ENCODE measurements around the gene ATP11A.

ATP11A gene

DNA sequence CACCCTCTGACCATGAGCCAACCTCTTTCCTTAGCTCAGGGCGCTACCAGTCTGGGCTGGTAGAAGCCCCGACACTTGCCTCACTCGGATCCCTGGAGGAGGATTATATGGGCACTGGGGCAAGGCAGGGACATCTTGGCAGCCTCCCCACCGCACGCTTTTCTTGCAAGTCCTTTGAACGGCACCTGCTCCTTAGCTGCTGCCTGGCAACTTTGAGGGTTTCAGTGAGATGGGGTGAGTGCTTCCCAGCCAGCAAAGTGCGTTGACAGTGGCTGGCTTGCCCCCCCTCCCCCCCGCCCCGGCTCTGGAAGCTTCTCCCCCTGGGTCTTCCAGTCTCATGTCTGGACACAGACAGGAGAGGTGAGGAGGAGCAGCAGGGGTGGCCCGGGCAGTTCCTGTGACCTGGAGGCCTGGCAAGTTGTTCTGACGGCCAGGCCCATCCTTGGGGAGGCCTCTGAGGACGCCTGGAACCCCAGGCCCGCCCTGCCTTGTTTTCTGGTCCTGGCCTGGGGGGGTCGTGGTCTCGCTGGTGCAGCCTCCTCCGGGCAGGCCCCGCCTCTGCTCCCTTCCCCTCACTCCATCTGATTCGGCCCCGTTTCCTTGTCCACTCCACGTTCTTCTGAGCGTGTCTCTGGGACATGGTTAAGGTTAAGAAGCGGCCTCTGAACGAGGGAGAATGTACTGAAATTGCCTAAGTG lies 75.2 kb downstream of the ATP11A start:
- TF ChIP-seq GATA2 (IDR thresholded peaks at IDR 0.05; ENCODE audit: low read depth, low read length): no peak
- no peak for TF ChIP-seq GATA3 (IDR thresholded peaks at IDR 0.05; ENCODE audit: low read depth, low read length)

DNA sequence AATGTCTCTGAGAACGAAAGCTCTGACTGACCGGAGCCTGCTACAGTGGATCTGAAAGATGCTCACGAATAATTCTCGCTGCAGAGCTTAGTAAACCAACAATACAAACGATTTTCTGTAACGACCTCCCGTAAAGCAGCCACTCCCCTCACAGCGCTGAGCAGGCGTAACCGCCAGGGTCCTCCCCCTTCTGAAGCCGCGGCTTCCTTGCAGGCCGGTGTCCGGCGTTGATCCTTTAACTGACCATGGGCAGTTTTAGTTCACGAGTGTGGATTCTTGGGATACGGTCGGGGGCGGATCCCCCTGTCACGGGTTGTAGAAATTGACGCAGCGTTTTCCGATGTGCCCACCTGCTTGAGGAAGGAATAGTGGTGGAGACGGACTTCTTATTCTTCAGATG lies 75.9 kb downstream of the ATP11A start:
- no peak for TF ChIP-seq GATA3 (IDR thresholded peaks at IDR 0.05; ENCODE audit: low read depth, low read length)
- TF ChIP-seq GATA2 (IDR thresholded peaks at IDR 0.05; ENCODE audit: low read depth, low read length): no peak

DNA sequence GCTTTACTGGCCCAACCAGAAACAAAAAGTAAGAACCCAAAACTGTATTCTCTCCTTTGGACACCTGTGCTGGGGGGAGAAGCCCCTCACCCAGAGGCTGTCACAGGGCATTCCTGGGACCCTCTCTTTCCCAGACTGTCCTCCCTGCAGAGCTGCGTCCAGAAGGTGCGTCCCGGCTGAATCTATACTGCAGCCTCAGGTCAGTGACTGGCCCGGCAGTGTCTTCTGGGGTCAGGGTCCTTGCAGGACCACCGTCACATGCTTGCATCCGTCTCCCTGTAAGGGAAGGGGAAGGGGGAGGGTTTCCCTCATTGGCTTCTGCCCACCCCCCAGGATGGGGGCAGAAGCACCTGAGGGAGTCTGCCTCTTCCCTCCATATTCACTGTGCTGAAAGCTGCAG lies 76.5 kb downstream of the ATP11A start:
- no peak for TF ChIP-seq GATA2 (IDR thresholded peaks at IDR 0.05; ENCODE audit: low read depth, low read length)
- TF ChIP-seq GATA3 (IDR thresholded peaks at IDR 0.05; ENCODE audit: low read depth, low read length): no peak

DNA sequence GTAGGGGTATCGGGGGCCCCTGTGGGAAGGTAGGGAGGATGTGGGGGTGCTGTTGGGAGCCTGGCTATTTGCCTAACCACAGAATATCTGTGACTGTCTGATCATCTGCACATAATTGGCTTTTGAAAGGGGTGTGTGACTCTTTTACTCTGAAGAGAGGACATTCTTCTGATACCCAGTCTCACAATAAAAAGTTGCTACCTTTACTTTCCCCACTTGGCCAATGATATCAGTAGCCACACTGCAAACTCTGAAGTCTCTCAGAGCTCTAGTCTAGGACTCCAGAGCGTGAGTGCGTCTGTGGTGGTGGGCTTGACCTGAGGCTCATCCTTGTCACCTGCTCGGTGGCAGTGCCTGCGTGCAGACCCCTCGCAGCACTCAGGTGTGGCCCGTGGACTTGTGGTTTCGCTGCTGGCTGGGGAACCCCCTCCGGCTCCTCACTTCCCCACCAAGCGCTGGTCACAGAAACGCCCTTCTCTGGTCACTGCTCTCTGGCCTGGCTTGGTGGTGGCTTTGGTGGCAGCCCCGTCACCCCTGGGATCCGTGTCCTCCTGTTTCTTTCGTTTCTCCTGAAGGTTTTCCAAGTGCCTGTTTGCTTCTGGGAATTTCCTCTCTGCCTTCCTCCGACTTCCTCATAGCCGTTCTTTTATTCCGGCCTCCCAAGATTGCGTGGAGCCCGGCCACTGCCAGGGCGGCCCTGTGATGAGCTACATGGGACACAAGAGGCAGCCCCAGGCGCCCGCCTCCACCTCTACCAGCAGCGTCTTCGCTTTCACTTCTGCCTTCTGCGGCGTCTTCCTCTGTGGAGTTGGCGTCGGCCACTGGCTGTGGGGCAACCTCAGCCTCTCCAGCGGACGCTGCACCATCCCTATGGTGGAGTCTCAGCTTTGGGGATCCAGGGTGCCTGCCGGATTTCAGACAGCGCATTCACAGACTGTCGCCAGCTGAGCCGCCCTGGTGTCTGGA lies 78.0 kb downstream of the ATP11A start:
- no peak for TF ChIP-seq GATA2 (IDR thresholded peaks at IDR 0.05; ENCODE audit: low read depth, low read length)
- TF ChIP-seq GATA3 (IDR thresholded peaks at IDR 0.05; ENCODE audit: low read depth, low read length): no peak

DNA sequence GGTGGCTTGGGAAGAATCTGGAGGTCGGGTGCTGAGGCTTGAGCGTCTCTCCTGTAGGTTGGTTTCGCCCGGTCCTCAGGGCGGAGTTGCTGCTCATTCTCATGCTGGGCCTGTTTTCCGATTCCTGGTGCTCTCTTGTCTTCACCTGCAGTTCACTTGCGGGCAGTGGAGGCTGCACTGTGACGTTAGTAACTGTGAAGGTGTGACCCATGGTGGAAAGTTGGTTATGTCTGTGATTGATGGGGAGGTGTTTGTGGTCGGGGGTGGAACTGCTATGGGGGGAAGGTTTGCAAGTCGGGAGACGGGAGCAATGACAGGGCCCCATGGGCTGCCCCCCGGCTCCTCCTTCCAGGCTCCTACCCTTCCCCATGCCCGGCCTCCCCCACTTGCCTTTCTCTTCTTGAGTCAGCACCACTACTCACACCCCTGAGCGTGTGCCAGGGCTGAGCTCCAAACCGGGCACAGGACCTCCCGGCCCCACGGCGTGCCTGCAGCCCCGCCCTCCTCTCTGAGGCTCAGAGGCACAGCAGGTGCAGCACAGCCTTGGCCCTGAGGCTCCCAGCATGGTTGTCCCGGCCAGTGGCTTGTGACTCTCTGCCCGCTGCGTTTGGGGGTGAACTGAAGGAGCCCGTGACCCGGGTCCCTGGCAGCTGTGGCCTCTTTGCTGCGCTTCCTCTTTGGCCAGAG lies 79.1 kb downstream of the ATP11A start:
- TF ChIP-seq GATA2 (IDR thresholded peaks at IDR 0.05; ENCODE audit: low read depth, low read length) (no peak), GATA3 (IDR thresholded peaks at IDR 0.05; ENCODE audit: low read depth, low read length) (no peak)

DNA sequence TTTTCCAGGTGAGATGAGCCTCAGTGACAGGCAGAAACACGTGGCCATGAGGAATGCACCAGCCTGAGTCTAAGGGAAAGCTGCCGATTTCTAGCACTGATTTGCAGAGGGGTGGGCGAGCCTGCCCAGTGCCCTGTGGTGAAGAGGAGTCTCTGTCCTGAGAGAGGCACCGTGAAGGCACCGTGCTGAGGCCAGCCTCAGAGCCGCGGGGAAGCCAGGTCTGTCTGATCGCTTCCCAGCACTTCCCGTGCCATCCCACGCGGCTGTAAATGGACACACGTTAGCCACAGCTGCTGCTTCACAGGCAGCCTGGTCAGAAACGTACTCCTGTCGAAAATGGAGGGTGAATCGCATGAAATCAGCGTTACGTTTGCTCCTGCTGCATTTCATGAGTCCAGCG lies 79.8 kb downstream of the ATP11A start:
- TF ChIP-seq GATA2 (IDR thresholded peaks at IDR 0.05; ENCODE audit: low read depth, low read length) (no peak), GATA3 (IDR thresholded peaks at IDR 0.05; ENCODE audit: low read depth, low read length) (no peak)

DNA sequence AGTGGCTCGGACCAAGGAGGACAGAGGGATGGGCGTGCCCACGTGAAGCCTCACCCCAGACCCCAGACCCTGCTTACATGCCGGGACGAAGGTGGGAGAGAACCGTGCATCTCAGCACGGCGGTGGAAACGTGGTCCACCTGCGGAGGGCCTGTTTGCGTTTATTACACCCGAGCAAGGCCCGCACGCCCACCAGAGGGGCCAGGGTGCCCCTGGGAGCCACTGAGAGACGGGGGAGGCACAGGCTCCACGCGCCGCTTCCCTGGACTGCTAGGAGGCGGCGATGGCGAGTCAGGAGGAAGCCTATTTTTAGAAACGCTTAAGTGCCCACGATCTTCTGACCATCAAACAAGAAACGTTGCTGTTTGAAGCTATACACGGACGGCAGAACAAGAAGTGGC lies 80.7 kb downstream of the ATP11A start:
- no peak for TF ChIP-seq GATA3 (IDR thresholded peaks at IDR 0.05; ENCODE audit: low read depth, low read length)
- no peak for TF ChIP-seq GATA2 (IDR thresholded peaks at IDR 0.05; ENCODE audit: low read depth, low read length)

DNA sequence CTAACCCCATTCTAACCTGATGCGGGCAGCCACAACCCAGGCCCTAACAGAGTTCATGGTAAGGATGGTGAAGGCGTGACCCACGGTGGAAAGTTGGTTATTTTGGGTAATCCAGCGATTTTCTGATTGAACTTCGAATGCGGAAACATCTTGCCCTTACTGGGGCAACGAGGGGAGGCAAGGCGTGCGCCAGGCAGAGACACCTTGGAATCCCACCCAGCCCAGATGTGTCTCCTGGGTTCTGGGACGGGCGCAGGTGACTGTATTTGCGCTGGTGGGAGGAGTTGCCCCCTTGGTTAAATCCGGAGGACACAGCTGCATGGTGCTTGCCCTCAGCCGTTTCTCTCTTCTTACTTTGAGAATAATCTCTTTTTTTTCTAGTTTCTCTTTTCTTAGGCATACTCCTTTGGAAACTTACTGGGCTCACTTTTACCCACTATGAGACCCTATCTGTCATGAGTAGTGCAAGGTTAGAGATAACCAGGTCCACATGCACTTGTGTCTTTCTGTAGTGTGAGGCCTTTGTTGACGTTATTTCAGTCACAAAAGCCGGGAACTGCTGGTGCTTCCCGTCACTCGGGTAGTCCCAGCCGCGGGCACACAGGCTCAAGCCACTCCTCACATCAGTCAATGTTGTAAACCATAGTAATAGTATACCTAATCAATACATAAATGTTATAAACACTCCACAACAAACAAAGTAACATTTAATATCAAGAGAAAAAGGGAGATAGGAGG lies 81.5 kb downstream of the ATP11A start:
- TF ChIP-seq GATA2 (IDR thresholded peaks at IDR 0.05; ENCODE audit: low read depth, low read length) (no peak), GATA3 (IDR thresholded peaks at IDR 0.05; ENCODE audit: low read depth, low read length) (no peak)

DNA sequence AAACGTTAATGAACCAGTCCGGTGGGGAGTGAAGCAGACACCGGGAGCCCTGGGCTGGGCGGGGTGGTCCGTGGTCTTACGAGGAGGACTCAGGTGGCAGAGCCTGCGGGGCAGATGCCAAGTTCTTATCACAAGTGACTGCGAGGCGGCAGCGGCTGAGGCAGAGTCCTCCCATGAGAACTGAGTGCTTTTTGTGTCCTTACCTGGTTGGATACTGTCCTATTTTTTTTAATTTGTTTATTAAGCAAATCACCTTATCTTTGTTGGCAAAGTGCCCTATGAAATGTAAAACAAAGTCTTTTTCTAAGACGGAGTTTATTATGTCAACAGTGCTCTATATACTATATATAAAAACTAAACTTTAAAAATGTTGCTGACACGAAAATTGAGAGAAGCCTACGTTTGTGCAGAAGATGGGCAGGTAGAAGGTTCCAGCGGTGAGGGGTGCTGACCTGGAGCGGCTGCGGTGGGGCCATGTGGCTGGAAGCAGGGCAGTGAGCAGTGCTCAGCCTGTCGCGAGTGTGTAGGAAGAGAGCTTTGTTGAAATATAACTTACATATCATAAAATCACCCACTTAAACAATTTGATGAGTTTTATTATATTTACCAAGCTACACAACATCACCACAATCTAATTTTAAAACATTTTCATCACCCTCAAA lies 82.2 kb downstream of the ATP11A start:
- TF ChIP-seq GATA3 (IDR thresholded peaks at IDR 0.05; ENCODE audit: low read depth, low read length) (no peak), GATA2 (IDR thresholded peaks at IDR 0.05; ENCODE audit: low read depth, low read length) (no peak)

DNA sequence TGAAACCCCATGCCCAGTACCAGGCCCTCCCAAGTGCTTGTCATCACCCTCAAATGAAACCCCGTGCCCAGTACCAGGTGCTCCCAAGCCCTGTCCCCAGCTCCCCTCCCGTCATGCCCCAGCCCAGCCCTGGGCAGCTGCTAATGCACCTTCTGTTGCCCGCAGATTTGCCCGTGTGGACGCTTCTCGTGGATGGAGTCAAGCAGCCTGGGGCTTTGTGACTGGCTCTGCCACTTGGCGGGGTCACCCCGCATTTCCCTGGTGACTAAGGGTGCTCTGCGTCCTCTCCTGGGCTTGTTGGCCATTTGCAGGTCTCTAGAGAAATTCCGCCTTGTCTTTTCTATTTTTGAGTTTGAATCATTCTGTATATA lies 82.7 kb downstream of the ATP11A start:
- no peak for TF ChIP-seq GATA2 (IDR thresholded peaks at IDR 0.05; ENCODE audit: low read depth, low read length)
- no peak for TF ChIP-seq GATA3 (IDR thresholded peaks at IDR 0.05; ENCODE audit: low read depth, low read length)

DNA sequence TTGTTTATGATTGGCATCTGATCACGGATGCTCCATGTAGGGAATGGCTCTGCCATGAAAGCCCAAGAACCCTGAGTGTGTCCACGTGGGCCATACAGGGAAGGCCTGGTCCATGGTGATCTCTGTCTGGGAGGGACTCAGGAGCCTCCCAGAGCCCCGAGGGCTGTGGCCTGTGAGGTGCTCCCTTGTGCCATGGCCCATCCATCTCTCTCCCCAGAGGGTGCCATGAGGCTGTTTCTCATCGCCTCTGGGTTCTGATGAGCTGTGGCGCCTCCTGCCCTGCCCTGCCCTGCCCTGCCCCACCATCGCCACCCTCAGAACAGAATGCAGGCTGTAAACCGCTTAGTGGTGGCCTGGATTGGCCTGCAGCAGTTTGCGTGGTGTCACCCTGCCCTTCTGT lies 83.1 kb downstream of the ATP11A start:
- TF ChIP-seq GATA3 (IDR thresholded peaks at IDR 0.05; ENCODE audit: low read depth, low read length): no peak

DNA sequence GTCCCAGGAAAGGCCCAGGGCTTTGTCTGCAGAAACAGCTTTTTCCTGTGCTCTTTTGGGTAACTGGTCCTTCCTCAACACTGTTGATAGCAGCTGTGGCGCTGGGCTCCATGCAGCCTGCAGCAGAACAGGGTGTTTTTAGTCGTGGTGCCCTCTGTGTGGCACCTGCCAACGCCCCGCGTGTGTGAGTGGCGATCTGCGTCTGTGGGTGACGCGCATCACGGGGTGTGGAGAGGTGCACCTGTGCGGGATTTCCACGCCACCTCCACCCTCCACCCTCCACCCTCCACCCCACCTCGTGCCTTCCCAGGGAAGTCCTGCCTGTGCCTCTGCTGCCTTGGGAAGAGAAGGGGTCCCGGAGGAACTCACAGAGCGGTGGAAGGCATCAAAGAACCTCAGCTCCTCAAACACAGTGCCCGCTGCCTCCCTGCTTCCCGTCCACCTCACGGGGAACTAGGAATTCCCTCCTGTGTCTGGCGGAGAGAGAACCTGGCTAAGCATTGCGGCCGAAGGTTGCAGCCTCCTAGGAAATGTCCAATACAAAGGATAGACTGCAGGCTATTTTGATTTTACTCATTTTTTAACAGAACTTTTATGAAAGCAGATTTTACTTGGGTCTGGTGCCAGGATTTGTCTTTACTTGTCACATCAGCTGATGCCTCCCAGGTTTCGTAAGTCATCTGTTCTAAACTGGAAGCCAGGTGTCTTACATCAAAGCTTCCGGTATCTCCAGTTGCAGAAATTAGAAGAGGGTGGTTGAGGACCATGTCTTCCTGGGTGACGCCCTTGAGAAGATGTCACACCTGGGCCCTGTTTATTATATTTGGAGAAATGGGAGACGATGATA lies 84.0 kb downstream of the ATP11A start:
- TF ChIP-seq GATA3 (IDR thresholded peaks at IDR 0.05; ENCODE audit: low read depth, low read length) (no peak), GATA2 (IDR thresholded peaks at IDR 0.05; ENCODE audit: low read depth, low read length) (no peak)

DNA sequence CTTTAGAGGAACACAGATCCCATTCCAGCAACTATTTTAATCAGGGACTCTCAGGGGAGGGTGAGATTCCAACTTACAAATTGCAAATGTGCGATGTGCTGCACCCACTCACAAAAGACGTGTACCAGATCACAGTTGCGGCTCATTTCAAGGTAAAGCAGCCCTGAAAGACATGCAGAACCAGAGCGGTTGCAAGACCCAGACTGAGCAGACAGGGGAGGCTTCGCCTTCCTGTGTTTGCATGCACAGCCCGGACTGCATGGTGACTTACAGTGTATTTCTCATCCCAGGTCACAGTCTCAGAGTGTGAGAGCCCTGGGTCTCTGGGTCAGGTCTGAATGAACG lies 84.6 kb downstream of the ATP11A start:
- TF ChIP-seq GATA2 (IDR thresholded peaks at IDR 0.05; ENCODE audit: low read depth, low read length): no peak
- TF ChIP-seq GATA3 (IDR thresholded peaks at IDR 0.05; ENCODE audit: low read depth, low read length): no peak
